H1 (cell line): ENCODE measurements around the gene ARNT2. TPM values are rescaled to one million over a fixed set of nuclear protein-coding genes. Genes with fewer than 3 reads are reported as not detected.

ENCODE experiments used
- BACH1 ChIP-seq: IDR thresholded peaks from 2 replicates; pipeline ENCODE4 v1.6.1; 2012; ENCODE audit warnings: low read length, improper control_type of control experiment
- CHD7 ChIP-seq: fragments of 300-600 bp; sonication (generic); IDR thresholded peaks from 2 replicates; pipeline ENCODE4 v1.7.1; 2012; ENCODE audit warnings: low read length, moderate library complexity, mild to moderate bottlenecking, inconsistent platforms; ENCODE audit not compliant: insufficient replicate concordance
- NRF1 ChIP-seq: IDR thresholded peaks from 2 replicates; pipeline ENCODE4 v1.6.1; 2011; ENCODE audit warnings: mild to moderate bottlenecking, low read depth, low read length, improper control_type of control experiment
- polyA plus RNA-seq, 7 experiments: library from polyadenylated mRNA; depleted of rRNA in 3 of 7; stranded (reverse) in 5 of 7; unstranded in 2 of 7; fragments of >200 nt in 5 of 7; fragments of 200-250 nt in 2 of 7; gene quantifications; 1 replicate in 5 of 7; 2 replicates in 1 of 7; 4 replicates in 1 of 7; pipeline versions ENCODE4 v1.2.1 to v1.2.3, GENCODE V29; 2011 to 2013; ENCODE audit warnings: missing spikeins in 2 of 7, mixed read lengths in 2 of 7
- total RNA-seq: library from RNA; stranded (reverse); fragmentation: NEBNext Ultra II Directional; extraction: Animal tissue kit (Norgen Biotek cat#: 25700); gene quantifications from 2 replicates; pipeline ENCODE4 v1.2.1, GENCODE V29; 2021

Gene ARNT2
- total and polyA plus RNA-seq, 2 of the 8 experiments (the other 6 are each of a cell fraction or from before 2014, with no cell fraction given) = 9.5 to 14.6 TPM

GRCh38 chr15:80420658-80421057 is 16.5 kb downstream of the ARNT2 start (continued):
- TF ChIP-seq CHD7 (no peak), BACH1 (no peak), NRF1 (no peak)
